NOMO-1 treated with DMSO at 0.1 percent for 48 hours (cell line): ENCODE data around the gene DEK.

ENCODE experiments used
- DNase-seq: peaks from one replicate; lab custom pipeline; 2025; ENCODE audit not compliant: unreplicated experiment; lab: John Stamatoyannopoulos, UW

The DEK gene

GRCh38 chr6:18265787-18266522, 1.6 kb upstream of the DEK start:
- no peak for DNase-seq

GRCh38 chr6:18264923-18265377, 620 bp upstream of the DEK start:
- no peak for DNase-seq

GRCh38 chr6:18263418-18264218, 712 bp downstream of the DEK start:
- DNase-seq, result peak; percentile 23

- DNase-seq, result peak; percentile 15
Observed at GRCh38 chr6:18262702-18263417, 1.5 kb downstream of the DEK start.

- DNase-seq, result no peak
Observed at GRCh38 chr6:18261877-18262276, 2.5 kb downstream of the DEK start.

- peak; percentile 77 for DNase-seq
Observed at GRCh38 chr6:18260448-18261106, 3.8 kb downstream of the DEK start.

GRCh38 chr6:18259675-18260447, 4.5 kb downstream of the DEK start:
- DNase-seq, result no peak

GRCh38 chr6:18254793-18255192, 9.5 kb downstream of the DEK start:
- DNase-seq, result no peak

GRCh38 chr6:18253635-18254034, 10.7 kb downstream of the DEK start:
- no peak for DNase-seq

GRCh38 chr6:18249271-18249670, 15.1 kb downstream of the DEK start:
- no peak for DNase-seq

GRCh38 chr6:18248698-18249097, 15.6 kb downstream of the DEK start:
- no peak for DNase-seq

- DNase-seq, result no peak
Observed at GRCh38 chr6:18247002-18247401, 17.3 kb downstream of the DEK start.

GRCh38 chr6:18246205-18246604, 18.1 kb downstream of the DEK start:
- no peak for DNase-seq

- no peak for DNase-seq
Observed at GRCh38 chr6:18245642-18246041, 18.7 kb downstream of the DEK start.

GRCh38 chr6:18245079-18245478, 19.3 kb downstream of the DEK start:
- no peak for DNase-seq

- no peak for DNase-seq
Observed at GRCh38 chr6:18244251-18244650, 20.1 kb downstream of the DEK start.

- no peak for DNase-seq
Observed at GRCh38 chr6:18243302-18243893, 20.9 kb downstream of the DEK start.

GRCh38 chr6:18242062-18242851, 22.1 kb downstream of the DEK start:
- DNase-seq, result no peak
